Tibial artery (tissue), 4 donors: ENCODE measurements around the gene PRSS53.
A peak's percentile ranks its signal among the peaks of the same experiment; 100 is the strongest.
"Not testable (repeated sequence)": the region's sequence is repeated elsewhere in the genome, so short reads cannot be mapped to it uniquely, and the experiment has no call there.

ENCODE experiments used
- DNase-seq, 2 donors: peaks; one replicate each; pipeline ENCODE4 v3.0.0-alpha.2; 2019
- H3K27ac ChIP-seq, 2 donors: fragments of 200-600 bp; sonication (generic) in 1 of 2; 1 replicate in 1 of 2; 2 replicates in 1 of 2; pipeline ENCODE4 v1.5.1; 2018 to 2019; ENCODE audit warnings: mild to moderate bottlenecking in 1 of 2
- H3K27me3 ChIP-seq, 2 donors: fragments of 200-600 bp; sonication (generic) in 1 of 2; one replicate each; pipeline versions ENCODE4 v1.5.1 to v1.6.0; 2016 to 2019
- H3K36me3 ChIP-seq, 3 donors: fragments of 200-600 bp; sonication (generic) in 2 of 3; one replicate each; pipeline ENCODE4 v1.5.1; 2016 to 2019; ENCODE audit warnings: mild to moderate bottlenecking in 2 of 3
- H3K4me1 ChIP-seq, 4 donors: fragments of 200-600 bp; sonication (generic) in 2 of 4; 1 replicate in 3 of 4; 2 replicates in 1 of 4; pipeline ENCODE4 v1.5.1; 2016 to 2019
- H3K4me3 ChIP-seq, 2 donors: fragments of 200-600 bp; sonication (generic) in 1 of 2; 1 replicate in 1 of 2; 2 replicates in 1 of 2; pipeline ENCODE4 v1.5.1; 2018 to 2019; ENCODE audit warnings: mild to moderate bottlenecking in 2 of 2
- H3K9me3 ChIP-seq, 3 donors: fragments of 200-600 bp; sonication (generic) in 1 of 3; one replicate each; pipeline ENCODE4 v1.5.1; 2016 to 2019
- intact Hi-C: fragments of 100-400 bp; cut with DNase I; formaldehyde crosslinking; loops from one replicate; pipeline ENCODE4 v1.15.0; 2023; ENCODE audit warnings: low total_unique reads
- TF ChIP-seq, protein P1 (sequence below), 2 experiments: fragments of 200-600 bp in 1 of 2; fragments of 450-650 bp in 1 of 2; IDR thresholded peaks; one replicate each; pipeline ENCODE4 v1.5.1; 2017 to 2019; ENCODE audit warnings: antibody characterized with exemption in 2 of 2, mild to moderate bottlenecking in 1 of 2, moderate library complexity in 1 of 2

Gene PRSS53

DNA sequence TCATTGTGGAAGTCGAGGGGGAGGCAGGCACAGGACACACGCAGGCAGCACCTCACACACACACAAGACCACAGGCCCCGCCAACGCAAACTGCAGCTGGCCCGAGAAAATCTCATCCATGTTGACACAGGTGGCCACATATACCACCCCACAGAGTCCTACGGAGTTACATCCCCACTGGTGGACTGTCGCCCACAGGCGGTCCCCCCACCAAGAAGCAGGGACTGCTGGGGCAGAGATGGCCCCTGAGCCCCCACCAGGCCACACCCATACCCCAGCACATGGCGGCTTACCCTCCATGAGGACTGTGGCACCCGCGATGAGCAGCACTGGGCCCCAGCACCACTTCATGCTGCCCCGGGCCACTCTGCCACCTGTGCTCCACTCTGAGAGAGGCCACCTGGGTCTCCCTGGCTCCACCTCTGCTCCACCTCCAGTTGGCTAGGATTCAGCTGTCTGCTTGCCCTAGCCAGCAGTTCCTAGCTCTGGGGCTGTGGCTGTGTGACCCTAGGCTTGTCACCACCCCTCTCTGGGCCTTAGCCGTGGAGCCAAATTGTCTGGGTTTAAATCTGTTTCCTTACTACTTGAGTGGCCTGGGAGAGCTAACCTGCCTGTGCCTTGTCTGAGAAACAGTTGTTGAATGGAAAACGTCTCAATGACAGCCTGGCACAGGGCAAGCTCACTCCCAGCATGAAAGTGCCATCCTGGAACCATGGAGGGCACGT lies at the start of gene PRSS53:
TSS of gene PRSS53 (minus strand) at position 485 of the 725 bp plus-strand sequence. CDS start at position 351, 134 bp downstream.
- Histone ChIP-seq H3K27ac (no peak within 1 kb of the TSS), H3K27me3 (no peaks in the 10 kb centered on the region), H3K4me3 (no peak within 1 kb of the TSS), H3K4me1 (peaks cover 0 to 12% (median 8%) of the 10 kb centered on the region in 4 donors), H3K9me3 (no peaks in the 10 kb centered on the region), H3K36me3 (peaks cover 3 to 76% (median 61%) of the 10 kb centered on the region in 3 donors)
- TF ChIP-seq, protein P1, sequence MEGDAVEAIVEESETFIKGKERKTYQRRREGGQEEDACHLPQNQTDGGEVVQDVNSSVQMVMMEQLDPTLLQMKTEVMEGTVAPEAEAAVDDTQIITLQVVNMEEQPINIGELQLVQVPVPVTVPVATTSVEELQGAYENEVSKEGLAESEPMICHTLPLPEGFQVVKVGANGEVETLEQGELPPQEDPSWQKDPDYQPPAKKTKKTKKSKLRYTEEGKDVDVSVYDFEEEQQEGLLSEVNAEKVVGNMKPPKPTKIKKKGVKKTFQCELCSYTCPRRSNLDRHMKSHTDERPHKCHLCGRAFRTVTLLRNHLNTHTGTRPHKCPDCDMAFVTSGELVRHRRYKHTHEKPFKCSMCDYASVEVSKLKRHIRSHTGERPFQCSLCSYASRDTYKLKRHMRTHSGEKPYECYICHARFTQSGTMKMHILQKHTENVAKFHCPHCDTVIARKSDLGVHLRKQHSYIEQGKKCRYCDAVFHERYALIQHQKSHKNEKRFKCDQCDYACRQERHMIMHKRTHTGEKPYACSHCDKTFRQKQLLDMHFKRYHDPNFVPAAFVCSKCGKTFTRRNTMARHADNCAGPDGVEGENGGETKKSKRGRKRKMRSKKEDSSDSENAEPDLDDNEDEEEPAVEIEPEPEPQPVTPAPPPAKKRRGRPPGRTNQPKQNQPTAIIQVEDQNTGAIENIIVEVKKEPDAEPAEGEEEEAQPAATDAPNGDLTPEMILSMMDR (IDR thresholded peaks at IDR 0.05): no peak
- intact Hi-C loops: no loop called here
- no peak for DNase-seq

DNA sequence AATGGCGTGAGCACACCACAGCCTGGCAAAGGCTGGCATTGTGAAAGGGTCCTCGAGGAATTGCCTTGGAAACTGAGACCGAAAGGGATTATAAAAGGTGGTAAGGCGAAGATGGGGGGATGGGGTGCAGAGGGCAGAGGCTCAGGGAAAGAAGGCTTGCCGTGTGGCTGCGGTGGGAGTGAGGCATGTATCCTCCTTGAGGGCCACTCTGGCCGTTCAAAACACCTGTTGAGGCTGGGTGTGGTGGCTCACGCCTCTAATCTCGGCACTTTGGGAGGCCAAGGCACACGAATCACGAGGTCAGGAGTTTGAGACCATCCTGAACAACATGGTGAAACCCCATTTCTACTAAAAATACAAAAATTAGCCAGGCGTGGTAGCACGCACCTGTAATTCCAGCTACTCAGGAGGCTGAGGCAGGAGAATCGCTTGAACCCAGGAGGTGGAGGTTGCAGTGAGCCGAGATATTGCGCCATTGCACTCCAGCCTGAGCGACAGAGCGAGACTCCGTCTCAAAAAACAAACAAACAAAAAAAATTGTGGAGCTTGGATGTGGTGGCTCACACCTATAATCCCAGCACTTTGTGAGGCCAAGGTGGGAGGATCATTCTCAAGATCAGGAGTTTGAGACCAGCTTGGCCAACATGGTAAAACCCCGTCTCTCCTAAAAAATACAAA lies 48.2 kb upstream of the PRSS53 start:
- H3K27ac ChIP-seq, intact Hi-C loops, H3K4me3 ChIP-seq, H3K9me3 ChIP-seq, DNase-seq: not testable (repeated sequence)
- Histone ChIP-seq H3K4me1 (peaks cover 4 to 41% (median 13%) of the 10 kb centered on the region in 4 donors), H3K36me3 (peaks cover 0 to 14% (median 0%) of the 10 kb centered on the region in 3 donors), H3K27me3 (peaks cover 0 to 14% of the 10 kb centered on the region in 2 donors)

DNA sequence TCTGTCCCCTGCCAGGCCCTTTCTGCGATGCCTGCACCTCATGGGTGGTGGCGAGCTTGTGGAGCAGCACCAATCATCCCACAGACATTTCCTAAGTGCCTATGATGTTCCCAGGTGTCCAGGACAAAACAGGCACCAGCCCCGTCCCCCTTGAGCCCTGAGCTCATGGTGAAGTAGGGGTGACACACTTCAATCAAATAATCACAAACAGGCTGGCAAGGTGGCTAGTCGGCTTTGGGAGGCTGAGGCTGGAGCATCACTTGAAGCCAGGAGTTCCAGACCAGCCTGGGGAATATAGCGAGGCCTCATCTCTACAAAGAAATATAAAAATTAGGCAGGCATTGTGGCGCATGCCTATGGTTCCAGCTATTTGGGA lies 47.5 kb upstream of the PRSS53 start:
- no peak overlapping the region for H3K4me3 ChIP-seq
- DNase-seq: no peak
- H3K27me3 ChIP-seq: peaks cover 0 to 14% of the 10 kb centered on the region in 2 donors
- intact Hi-C loops: no loop called here
- peaks cover 5 to 21% (median 6%) of the 10 kb centered on the region in 3 donors for H3K36me3 ChIP-seq
- H3K9me3 ChIP-seq: no peaks in the 10 kb centered on the region
- TF ChIP-seq, protein P1 (IDR thresholded peaks at IDR 0.05): no peak
- H3K4me1 ChIP-seq: peaks cover 0 to 34% (median 6%) of the 10 kb centered on the region in 4 donors
- H3K27ac ChIP-seq: no peak overlapping the region

DNA sequence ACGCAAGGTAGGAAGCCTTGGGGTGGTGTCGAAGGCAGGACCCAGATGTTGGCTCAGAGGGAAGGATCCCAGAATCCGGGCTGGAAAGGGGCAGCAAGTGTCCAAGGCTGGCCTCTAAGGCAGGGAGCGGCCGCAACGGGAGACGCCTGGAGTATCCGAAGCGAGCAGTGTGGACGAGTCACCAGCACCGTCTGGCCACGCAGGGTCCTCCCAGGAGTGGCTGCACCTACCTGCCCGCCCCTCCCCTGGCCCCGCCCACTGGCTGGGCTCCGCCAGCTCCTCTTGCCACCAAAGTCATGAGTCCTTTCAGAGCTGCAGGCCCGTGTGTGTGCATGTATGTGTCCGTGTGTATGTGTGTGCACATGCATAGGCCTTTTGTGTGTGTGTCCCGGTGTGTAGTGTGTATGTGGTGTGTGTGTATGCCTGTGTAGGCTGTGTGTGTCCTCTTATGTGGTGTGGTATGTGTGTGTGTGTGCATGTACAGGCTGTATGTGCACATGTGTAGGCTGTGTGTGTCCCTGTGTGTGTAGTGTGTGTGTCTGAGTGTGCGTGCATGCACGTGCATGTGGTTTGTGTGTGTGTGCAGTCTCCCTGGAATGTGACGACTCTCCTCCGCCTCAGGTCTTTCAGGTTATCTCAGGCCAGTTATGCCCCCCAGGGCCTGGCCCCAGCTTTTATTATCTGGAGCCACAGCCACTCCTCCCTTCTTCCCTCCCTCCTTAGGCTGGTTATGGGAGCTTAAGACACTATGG lies 47.0 kb upstream of the PRSS53 start, which contains the start of gene PRSS8:
TSS of gene PRSS8 (minus strand) at position 193 of the 752 bp plus-strand sequence. CDS start 229 bp downstream, outside the sequence.
- Histone ChIP-seq H3K4me1 (peaks cover 0 to 28% (median 5%) of the 10 kb centered on the region in 4 donors), H3K9me3 (no peaks in the 10 kb centered on the region), H3K36me3 (peaks cover 8 to 27% (median 12%) of the 10 kb centered on the region in 3 donors), H3K4me3 (no peak within 1 kb of the TSS), H3K27ac (no peak within 1 kb of the TSS), H3K27me3 (peaks cover 0 to 14% of the 10 kb centered on the region in 2 donors)
- TF ChIP-seq, protein P1 (IDR thresholded peaks at IDR 0.05): no peak
- DNase-seq: peak in 1 of 2 donors; percentile 40
- intact Hi-C loops: no loop called here

DNA sequence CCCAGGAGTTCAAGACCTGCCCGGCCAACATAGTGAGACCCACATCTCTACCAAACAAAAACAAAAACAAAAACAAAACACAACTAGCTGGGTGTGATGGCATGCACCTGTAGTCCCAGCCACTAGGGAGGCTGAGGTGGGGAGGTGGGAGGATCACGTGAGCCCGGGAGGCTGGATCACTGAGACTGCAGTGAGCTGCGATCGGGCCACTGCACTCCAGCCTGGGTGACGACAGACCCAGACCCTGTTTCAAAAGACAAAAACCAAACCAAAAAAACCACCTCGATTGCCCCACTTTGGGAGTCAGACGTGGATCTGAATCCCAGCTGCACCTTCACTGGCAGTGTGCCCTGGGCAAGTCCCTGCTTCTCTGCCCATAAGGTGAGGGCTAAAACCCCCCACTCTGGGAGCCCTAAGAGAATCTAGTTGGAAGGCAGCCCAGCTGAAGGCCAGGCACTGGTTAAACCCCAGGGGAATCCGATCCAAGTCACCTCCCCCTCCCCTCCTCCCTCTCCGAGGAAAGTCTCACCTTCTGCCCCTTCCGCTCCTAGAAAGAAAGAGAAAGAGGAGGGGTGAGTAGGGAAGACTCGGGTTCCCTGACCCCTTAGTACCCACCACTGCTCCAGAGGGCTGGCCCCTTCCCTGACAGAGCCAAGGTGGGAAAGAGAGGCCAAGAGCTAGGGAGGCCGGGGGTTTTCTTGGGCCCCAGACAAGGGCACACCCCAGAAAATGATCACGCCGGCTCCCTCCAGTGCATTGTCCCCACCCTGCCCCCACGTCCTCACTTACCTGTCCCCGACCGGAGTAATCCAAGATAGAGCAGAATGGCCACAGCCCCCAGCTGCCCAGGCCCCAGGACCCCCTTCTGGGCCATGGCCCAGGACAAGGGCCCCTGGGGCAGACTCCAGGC lies 46.1 kb upstream of the PRSS53 start:
- DNase-seq: peak in 1 of 2 donors; percentile 50
- H3K27ac ChIP-seq: no peak overlapping the region
- no peak overlapping the region for H3K4me3 ChIP-seq
- no peaks in the 10 kb centered on the region for H3K9me3 ChIP-seq
- peaks cover 16 to 35% (median 20%) of the 10 kb centered on the region in 3 donors for H3K36me3 ChIP-seq
- TF ChIP-seq, protein P1 (IDR thresholded peaks at IDR 0.05): no peak
- peaks cover 0 to 28% (median 5%) of the 10 kb centered on the region in 4 donors for H3K4me1 ChIP-seq
- intact Hi-C loops: no loop called here
- peaks cover 0 to 14% of the 10 kb centered on the region in 2 donors for H3K27me3 ChIP-seq
